NK-92 treated with Interleukin-12 subunit alpha and Interleukin-12 subunit beta, amount 100 ng/mL, for 24 hours (cell line): ENCODE measurements around the gene UTP4.

ENCODE experiments used
- DNase-seq: peaks from one replicate; lab custom pipeline; 2025; lab: John Stamatoyannopoulos, UW

The UTP4 gene

DNA sequence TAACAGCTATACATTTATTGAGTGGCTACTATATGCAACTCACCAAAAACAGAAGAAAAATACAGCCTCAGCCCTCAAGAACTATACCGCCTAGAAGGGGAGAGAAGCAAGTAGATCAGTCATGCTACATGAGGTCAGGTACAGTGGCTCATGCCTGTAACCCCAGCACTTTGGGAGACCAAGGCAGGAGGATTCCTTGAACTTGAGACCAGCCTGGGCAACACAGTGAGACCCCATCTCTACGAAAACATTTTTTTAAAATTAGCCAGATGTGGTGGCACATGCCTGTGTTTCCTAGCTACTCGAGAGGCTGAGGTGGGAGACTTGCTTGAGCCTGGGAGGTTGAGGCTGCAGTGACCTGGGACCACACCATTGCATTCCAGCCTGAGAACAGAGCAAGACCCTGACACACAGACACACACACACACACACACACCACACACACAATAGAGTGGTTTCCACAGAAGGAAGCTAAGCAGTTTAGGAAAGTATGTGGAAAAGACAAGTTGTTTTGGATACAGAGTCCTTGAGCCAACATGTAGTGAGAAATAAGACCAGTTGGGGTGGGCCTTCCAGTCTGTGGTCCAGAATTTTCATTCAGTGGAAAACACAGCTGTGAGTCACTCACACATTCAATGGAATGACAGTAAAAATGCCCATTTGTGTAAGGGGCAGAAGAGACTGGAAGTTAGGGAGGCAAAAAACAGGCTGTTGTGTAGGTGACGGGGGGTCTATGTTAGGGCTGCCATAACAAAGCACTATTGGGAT lies 43.8 kb downstream of the UTP4 start:
- no peak for DNase-seq

GRCh38 chr16:69179328-69180010 lies 47.0 kb downstream of the UTP4 start:
- DNase-seq = no peak

- DNase-seq = no peak
Observed at GRCh38 chr16:69180011-69180338, 47.5 kb downstream of the UTP4 start.

DNA sequence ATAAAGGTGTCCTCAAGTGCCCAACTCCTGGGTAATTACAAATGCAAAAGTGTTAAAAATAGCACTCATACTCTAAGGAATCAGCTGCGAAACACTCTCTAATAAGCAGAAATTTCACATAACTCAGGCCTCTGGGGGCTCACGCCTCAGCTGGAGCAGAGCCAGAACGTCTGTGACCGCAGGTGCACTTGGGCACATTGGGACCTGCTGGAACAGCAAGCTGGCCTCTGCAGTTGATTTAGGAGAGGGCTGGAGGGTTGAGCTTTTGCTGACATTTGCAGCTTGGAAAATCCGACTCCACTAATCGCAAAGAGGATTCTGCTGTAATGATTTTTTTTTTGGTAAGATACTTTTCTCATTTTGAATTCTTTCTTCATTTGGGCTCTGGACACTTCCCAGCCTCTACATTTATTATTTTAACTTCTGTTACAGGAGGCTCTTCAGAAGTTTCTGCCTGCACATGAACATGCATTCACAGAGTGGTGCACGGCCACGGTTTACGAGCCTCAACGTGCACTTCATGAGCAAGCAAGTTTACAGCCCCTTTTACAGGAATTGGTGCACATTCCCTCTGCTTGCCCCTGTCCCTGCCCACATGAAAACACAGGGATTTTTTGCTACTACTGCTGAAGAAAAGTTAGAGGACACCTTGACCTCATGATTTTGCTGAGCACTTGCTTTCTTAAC lies 50.4 kb downstream of the UTP4 start:
- no peak for DNase-seq

GRCh38 chr16:69186642-69187445 lies 54.4 kb downstream of the UTP4 start, which contains the start of gene SNTB2:
Gene SNTB2 (plus strand): TSS chr16:69187164. CDS start chr16:69187167, 3 bp downstream.
- DNase-seq = peak; percentile 65

- DNase-seq = peak; percentile 14
Observed at GRCh38 chr16:69187446-69188235, 55.2 kb downstream of the UTP4 start.

- no peak for DNase-seq
Observed at GRCh38 chr16:69188236-69188549, 55.7 kb downstream of the UTP4 start.

- DNase-seq = no peak
Observed at GRCh38 chr16:69188716-69189115, 56.3 kb downstream of the UTP4 start.

- no peak for DNase-seq
Observed at GRCh38 chr16:69190046-69190588, 57.7 kb downstream of the UTP4 start.

DNA sequence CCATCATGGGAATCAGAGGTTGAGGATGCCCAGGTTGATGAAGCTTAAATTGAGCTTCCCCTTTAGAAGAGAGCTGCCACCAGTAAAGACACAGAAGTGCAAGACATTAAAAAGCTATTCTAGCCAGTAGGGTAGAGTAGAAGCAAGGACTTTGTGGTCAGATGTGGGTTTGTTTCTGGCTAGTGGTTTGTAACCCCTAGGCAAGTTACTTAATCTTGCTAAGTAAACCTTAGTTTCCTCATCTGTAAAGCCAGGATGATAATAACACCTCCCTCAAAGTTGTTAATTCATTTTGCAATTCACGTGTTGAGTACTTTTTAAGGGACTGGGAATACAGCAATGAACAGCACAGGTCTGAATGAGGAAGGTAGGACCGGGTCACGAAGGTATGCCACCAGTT lies 58.1 kb downstream of the UTP4 start:
- DNase-seq = no peak

DNA sequence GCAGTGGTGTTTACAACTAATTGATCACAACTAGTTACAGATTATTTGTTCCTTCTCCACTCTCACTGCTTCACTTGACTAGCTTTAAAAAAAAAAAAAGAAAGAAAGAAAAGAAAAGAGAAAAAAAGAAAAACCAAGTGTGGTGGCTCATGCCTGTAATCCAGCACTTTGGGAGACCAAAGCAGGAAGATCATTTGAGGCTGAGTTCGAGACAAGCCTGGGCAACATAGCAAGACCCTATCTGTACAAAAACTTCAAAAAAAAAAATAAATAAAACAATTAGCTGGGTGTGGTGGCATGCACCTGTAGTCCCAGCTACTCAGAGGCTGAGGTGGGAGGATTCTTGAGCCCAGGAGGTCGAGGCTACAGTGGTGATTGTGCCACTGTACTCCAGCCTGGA lies 58.7 kb downstream of the UTP4 start:
- DNase-seq = no peak

DNA sequence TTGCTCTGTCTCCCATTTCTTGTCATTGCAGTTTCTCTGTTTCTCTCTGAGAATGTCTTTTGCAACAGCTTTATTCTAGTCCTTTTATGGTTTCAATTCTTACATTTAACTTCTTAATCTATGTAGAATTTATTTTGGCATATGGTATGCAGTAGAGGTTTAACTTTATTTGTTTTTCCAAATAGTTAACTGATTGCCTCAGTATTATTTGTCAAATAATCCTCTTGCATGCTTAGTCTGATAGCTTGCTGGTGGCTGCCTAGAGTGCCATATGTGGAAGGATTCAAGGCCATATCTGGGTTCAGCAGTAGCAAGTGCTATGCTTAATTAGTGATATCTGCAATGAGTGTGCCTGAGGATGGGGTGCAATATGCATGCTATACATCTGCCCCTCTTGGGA lies 61.4 kb downstream of the UTP4 start:
- DNase-seq = no peak

DNA sequence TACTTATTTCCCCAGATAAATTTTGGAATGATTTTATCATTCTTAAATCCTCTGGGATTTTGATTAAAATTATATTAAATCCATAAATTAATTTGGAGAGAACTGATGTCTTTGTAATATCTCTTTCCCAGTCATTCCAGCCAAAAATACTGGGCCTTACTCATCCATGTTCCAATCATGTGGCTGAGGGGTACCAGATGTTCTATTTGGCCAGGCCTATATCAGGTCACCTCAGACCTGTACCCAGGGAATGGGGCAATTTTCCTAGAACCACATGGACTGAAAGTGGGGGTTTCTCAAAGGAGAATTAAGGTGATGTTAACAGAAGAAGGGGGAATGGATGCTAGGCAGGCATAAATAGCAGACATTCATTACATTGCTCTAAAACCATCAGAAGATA lies 62.0 kb downstream of the UTP4 start:
- no peak for DNase-seq

GRCh38 chr16:69195369-69196029 lies 63.0 kb downstream of the UTP4 start:
- no peak for DNase-seq

- no peak for DNase-seq
Observed at GRCh38 chr16:69197573-69197972, 65.1 kb downstream of the UTP4 start.

GRCh38 chr16:69199382-69199781 lies 66.9 kb downstream of the UTP4 start:
- DNase-seq = no peak

GRCh38 chr16:69201291-69201690 lies 68.8 kb downstream of the UTP4 start:
- DNase-seq = no peak

DNA sequence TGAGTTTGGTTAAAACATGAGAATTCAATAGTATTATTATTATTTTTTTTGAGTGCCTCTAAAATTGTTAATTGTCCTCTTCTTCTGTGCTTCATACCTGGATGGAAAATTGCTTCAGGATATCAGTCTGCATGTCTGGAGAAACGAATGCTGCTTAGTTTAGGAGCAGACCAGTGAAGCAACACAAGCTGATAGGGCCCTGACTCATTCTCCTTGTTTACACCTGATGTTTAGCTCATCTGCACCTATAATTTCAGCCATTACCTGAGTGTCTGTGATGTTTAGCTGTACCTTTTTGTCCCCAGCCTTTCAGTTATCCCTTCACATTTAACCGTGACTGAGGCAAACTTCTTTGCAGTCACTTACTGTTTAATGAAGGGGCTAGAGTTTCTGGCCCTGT lies 69.3 kb downstream of the UTP4 start:
- DNase-seq = no peak

DNA sequence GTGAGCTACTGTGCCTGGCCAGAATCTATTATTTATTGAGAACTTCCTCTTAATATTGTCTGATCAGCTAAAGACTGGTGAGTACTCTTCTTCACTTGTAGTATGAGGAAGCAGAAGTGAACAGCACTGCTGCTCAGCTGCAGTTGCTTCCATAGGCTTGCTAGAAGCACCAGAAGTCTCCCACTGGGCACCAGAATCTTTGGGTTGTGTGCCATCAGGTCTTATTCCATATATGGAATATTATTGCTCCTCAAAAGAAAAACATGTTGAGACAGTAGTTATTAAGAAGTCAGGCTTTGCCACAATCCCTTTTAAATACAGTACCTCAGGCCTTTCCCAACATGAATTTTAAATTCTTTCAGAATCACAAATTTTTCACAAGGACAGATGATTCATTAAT lies 71.7 kb downstream of the UTP4 start:
- DNase-seq = no peak

DNA sequence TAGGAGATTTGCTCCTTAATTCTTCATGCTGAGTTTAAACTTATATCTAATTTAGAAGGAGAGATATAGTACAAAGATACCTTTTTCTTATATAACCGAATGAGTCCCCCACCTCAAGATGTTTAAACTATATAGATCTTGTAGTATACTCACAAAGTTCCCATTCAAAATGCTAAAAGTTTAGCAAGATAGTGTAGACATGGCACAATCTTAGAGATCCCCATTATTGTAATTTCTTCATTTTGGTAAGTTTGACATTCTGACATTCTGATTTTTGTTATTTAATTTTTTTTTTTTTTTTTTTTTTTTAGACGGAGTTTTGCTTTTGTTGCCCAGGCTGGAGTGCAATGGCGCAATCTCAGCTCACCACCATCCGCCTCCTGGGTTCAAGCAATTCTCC lies 77.3 kb downstream of the UTP4 start:
- DNase-seq = no peak

GRCh38 chr16:69217433-69217832 lies 85.0 kb downstream of the UTP4 start:
- no peak for DNase-seq
